HG03565 (cell line): ENCODE measurements around the gene TRAPPC8.
"Not testable (repeated sequence)": the region's sequence is repeated elsewhere in the genome, so short reads cannot be mapped to it uniquely, and the experiment has no call there.

Source experiments
- ATAC-seq: cut with Tn5 transposase; IDR thresholded peaks from one replicate; pipeline ENCODE4 v1.9.1; 2021; ENCODE audit warnings: mild to moderate bottlenecking, moderate library complexity; ENCODE audit not compliant: unreplicated experiment

Gene TRAPPC8

GRCh38 chr18:31943878-31944816 is 1.2 kb upstream of the TRAPPC8 start:
- ATAC-seq = no peak

- ATAC-seq = peak; percentile 23
Measured at GRCh38 chr18:31942291-31942998, 483 bp downstream of the TRAPPC8 start.

GRCh38 chr18:31941010-31941809 is 1.7 kb downstream of the TRAPPC8 start:
- no peak for ATAC-seq

- ATAC-seq = not testable (repeated sequence)
Measured at GRCh38 chr18:31934773-31935172, 8.2 kb downstream of the TRAPPC8 start.

GRCh38 chr18:31931886-31932240 is 11.1 kb downstream of the TRAPPC8 start:
- ATAC-seq = no peak

GRCh38 chr18:31931163-31931885 is 11.6 kb downstream of the TRAPPC8 start:
- ATAC-seq = no peak

GRCh38 chr18:31929273-31929672 is 13.7 kb downstream of the TRAPPC8 start:
- no peak for ATAC-seq

- ATAC-seq = not testable (repeated sequence)
Measured at GRCh38 chr18:31926988-31927387, 15.9 kb downstream of the TRAPPC8 start.

GRCh38 chr18:31920277-31920676 is 22.7 kb downstream of the TRAPPC8 start:
- ATAC-seq = no peak

- ATAC-seq = not testable (repeated sequence)
Measured at GRCh38 chr18:31919366-31919765, 23.6 kb downstream of the TRAPPC8 start.

- ATAC-seq = no peak
Measured at GRCh38 chr18:31918733-31919132, 24.2 kb downstream of the TRAPPC8 start.

- ATAC-seq = no peak
Measured at GRCh38 chr18:31901063-31901462, 41.9 kb downstream of the TRAPPC8 start.

- ATAC-seq = not testable (repeated sequence)
Measured at GRCh38 chr18:31899771-31900170, 43.2 kb downstream of the TRAPPC8 start.

- ATAC-seq = no peak
Measured at GRCh38 chr18:31892936-31893335, 50.0 kb downstream of the TRAPPC8 start.

GRCh38 chr18:31891566-31891965 is 51.4 kb downstream of the TRAPPC8 start:
- no peak for ATAC-seq

GRCh38 chr18:31884020-31884419 is 58.9 kb downstream of the TRAPPC8 start:
- no peak for ATAC-seq

GRCh38 chr18:31880186-31880898 is 62.6 kb downstream of the TRAPPC8 start:
- no peak for ATAC-seq

GRCh38 chr18:31878358-31878757 is 64.6 kb downstream of the TRAPPC8 start:
- no peak for ATAC-seq

GRCh38 chr18:31877900-31878299 is 65.0 kb downstream of the TRAPPC8 start:
- no peak for ATAC-seq

GRCh38 chr18:31876707-31877106 is 66.2 kb downstream of the TRAPPC8 start:
- ATAC-seq = no peak
